ENCODE results near the gene PDK1. TPM values are rescaled to one million over a fixed set of nuclear protein-coding genes. Genes with fewer than 3 reads are reported as not detected.
"Not testable (repeated sequence)": the region's sequence is repeated elsewhere in the genome, so short reads cannot be mapped to it uniquely, and the experiment has no call there.

Gene PDK1
- total RNA-seq, 4 donors from 2014 or later, result 7.0 to 13.5 (median 11.4) TPM

DNA sequence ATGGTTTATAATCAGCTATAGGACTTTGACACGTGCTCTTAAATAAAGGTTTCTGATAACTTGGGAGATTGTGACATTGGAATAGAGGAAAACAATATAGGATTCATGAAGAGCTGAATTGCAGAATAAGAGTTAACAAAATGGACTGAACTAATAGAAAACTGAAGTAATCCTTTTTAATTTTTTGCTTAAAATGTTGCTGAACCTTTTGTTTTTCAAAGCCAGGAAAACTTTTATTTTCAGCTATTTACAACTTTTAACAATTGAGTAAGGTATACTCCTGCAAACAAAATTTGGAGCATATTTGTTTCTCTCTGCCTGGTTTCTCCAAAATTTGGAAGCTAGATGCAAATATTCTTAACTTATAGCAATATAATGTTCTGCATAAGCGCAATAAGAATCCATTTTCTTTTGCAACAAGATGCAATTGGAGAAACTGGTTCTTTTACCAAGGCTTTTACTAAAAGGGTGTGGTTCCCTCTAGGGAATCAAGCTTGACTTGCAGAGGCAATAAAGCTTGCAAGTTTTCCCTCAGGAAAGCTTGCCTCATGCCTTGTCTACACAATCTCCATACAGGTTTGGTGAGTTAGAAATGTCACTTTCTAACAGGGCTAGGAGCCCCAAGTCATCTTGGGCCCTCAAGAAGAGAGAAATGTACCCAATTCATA lies 10.3 kb upstream of the PDK1 start:
- Histone ChIP-seq H3K36me3 (no peaks in the 10 kb centered on the region), H3K27ac (no peak overlapping the region), H3K4me3 (replicated peaks in 1 of 3) (no peak overlapping the region), H3K9me3 (no peaks in the 10 kb centered on the region), H3K4me1 (no peaks in the 10 kb centered on the region), H3K27me3 (no peaks in the 10 kb centered on the region)
- TF ChIP-seq, protein P1, sequence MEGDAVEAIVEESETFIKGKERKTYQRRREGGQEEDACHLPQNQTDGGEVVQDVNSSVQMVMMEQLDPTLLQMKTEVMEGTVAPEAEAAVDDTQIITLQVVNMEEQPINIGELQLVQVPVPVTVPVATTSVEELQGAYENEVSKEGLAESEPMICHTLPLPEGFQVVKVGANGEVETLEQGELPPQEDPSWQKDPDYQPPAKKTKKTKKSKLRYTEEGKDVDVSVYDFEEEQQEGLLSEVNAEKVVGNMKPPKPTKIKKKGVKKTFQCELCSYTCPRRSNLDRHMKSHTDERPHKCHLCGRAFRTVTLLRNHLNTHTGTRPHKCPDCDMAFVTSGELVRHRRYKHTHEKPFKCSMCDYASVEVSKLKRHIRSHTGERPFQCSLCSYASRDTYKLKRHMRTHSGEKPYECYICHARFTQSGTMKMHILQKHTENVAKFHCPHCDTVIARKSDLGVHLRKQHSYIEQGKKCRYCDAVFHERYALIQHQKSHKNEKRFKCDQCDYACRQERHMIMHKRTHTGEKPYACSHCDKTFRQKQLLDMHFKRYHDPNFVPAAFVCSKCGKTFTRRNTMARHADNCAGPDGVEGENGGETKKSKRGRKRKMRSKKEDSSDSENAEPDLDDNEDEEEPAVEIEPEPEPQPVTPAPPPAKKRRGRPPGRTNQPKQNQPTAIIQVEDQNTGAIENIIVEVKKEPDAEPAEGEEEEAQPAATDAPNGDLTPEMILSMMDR (IDR thresholded peaks at IDR 0.05), result no peak
- no peak for TF ChIP-seq POLR2A (IDR thresholded peaks at IDR 0.05)
- no peak for DNase-seq
- 95 to 97% methylated on average over 2 of the region's 2 CpGs for WGBS, 2 donors
- intact Hi-C loops (cut with DNase I), result no loop called here

DNA sequence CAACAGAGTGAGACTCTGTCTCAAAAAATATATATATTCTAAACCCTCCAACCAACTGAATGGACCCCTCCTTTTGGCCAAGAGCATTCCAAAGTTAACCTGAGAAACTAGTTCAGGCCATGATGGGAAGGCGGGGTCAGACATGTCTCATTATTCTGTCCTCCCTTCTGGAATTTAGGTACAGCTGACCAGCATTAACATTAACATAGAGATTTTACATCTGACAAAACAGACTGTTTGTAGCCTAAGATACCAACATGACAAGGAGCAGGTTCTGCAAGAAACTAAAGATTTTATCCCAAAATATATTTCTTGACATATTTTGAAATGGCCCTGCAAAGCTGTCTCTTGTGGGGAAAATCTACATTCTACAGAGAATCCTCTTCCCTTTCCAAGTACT lies 6.8 kb upstream of the PDK1 start:
- Histone ChIP-seq H3K4me3 (replicated peaks in 1 of 3) (no peak overlapping the region), H3K36me3 (no peaks in the 10 kb centered on the region), H3K4me1 (no peaks in the 10 kb centered on the region), H3K9me3 (no peaks in the 10 kb centered on the region), H3K27ac (no peak overlapping the region), H3K27me3 (no peaks in the 10 kb centered on the region)
- intact Hi-C loops (cut with DNase I), result no loop called here
- no peak for DNase-seq
- TF ChIP-seq, protein P1 (IDR thresholded peaks at IDR 0.05), result no peak
- TF ChIP-seq POLR2A (IDR thresholded peaks at IDR 0.05), result no peak
- 92 to 95% methylated on average over 1 of the region's 1 CpG for WGBS, 2 donors

DNA sequence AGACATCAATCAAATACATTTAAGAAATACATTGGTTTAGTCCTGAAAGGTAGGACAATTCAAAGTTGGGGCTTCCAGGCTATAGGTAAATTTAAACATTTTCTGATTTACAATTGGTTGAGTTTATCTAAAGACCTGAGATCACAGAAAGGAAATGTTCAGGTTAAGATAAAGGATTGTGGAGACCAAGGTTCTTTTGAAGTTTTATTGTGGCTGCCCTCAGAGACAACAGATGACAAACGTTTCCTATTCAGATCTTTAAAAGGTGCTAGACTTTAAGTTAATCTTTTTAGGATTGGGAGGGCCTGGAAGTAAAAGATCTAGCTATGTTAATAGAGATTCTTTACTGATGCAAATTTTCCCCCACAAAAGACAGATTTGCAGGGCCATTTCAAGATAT lies 6.1 kb upstream of the PDK1 start:
- H3K27me3 ChIP-seq; H3K36me3 ChIP-seq; intact Hi-C loops (cut with DNase I); H3K4me3 ChIP-seq (replicated peaks in 1 of 3); DNase-seq; H3K4me1 ChIP-seq; H3K9me3 ChIP-seq; H3K27ac ChIP-seq: not testable (repeated sequence)
- 56 to 58% methylated on average over 1 of the region's 1 CpG for WGBS, 2 donors

- H3K36me3 ChIP-seq, result no peaks in the 10 kb centered on the region
- no peak overlapping the region for H3K27ac ChIP-seq
- no peak overlapping the region for H3K4me3 ChIP-seq (replicated peaks in 1 of 3)
- no peaks in the 10 kb centered on the region for H3K27me3 ChIP-seq
- H3K4me1 ChIP-seq, result peaks cover 0 to 5% of the 10 kb centered on the region in 2 donors
- DNase-seq, result no peak
- intact Hi-C loops (cut with DNase I), result no loop called here
- H3K9me3 ChIP-seq, result no peaks in the 10 kb centered on the region
- TF ChIP-seq, protein P1 (IDR thresholded peaks at IDR 0.05), result no peak
- no peak for TF ChIP-seq POLR2A (IDR thresholded peaks at IDR 0.05)
Measured at GRCh38 chr2:172550419-172550818, 5.5 kb upstream of the PDK1 start.

DNA sequence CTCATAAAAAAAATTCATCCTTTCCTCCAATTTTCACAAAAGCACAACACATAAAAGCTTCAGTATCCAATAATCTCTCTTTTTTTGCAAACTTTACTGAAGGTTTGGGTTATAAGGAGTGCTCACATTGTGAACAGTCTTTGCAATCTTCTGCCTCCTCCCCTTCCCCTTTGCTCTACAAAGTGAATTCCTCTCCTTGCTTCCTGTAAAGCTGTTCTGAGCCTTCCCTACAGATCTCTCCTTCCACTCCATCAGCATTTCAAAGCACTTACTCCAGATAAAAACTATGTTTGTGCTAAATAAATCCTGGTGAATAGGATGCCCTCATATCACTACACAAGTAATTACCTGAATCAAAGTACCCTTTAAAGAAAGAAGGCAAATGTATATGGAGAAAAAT lies 4.6 kb upstream of the PDK1 start:
- TF ChIP-seq POLR2A (IDR thresholded peaks at IDR 0.05), result no peak
- TF ChIP-seq, protein P1 (IDR thresholded peaks at IDR 0.05), result no peak
- Histone ChIP-seq H3K4me3 (replicated peaks in 1 of 3) (no peak overlapping the region), H3K9me3 (no peaks in the 10 kb centered on the region), H3K36me3 (no peaks in the 10 kb centered on the region), H3K27me3 (no peaks in the 10 kb centered on the region), H3K4me1 (peaks cover 0 to 5% of the 10 kb centered on the region in 2 donors), H3K27ac (no peak overlapping the region)
- no peak for DNase-seq
- intact Hi-C loops (cut with DNase I), result no loop called here

Data from thyroid gland (tissue), 4 donors.